Fibroblast of upper back skin (primary cell): ENCODE data around the gene SASH3.

ENCODE experiments used
- DNase-seq: peaks from one replicate; pipeline ENCODE4 v3.0.0-alpha.2; 2013

Gene SASH3

DNA sequence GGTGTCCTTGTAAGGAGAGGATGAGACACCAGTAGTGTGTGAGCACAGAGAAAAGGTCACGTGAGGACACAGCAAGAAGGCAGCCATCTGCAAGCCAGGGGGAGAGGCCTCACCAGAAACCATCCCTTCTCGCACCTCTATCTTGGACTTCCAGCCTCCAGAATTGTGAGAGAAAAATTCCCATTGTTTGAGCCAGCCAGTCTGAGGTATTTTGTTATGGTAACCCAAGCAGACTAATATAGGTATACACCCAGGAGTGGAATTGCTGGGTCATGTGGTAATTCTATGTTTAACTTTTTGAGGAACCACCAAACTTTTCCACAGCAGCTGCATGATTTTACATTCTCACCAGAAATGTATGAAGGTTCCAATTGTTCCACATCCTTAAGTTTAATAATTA, 38.4 kb downstream of the SASH3 start:
- DNase-seq = no peak

DNA sequence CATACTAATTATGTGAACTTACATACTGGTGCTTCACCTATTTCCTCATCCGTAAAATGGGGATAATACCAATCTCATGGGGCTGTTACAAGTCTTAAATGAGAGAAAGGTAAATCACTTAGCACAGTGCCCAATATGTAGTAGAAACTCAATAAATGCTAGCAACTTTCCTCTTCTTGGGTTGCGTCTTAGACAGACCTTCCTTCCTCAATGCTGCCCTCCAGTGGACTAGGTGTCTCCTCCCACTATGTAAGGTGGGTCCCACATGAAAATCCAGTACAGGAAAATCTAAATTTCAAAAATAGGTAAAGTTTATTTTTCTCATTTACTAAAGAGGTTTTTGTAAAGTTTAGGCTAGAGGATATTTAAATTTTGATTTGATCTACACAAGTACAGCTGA, 43.4 kb downstream of the SASH3 start:
- peak; percentile 25 for DNase-seq

DNA sequence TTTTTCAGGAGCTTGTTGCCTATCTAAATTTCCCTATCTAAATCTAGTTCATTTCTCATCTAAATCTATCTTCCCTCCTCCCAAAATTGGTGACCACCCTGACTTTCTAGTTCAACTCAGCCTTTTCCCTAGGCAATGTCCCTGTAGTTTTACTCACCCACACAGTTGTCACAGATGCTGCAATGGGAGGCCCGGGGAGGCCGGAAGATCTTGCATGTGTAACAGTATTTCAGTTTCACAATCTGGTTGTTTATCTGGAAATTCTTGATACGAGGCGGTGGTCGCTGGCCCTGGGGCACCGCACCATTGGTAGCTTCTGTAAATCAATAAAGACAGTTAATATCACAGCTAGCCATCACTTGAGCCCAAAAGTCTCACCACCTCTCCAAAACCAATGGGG, 43.8 kb downstream of the SASH3 start:
- DNase-seq = no peak

DNA sequence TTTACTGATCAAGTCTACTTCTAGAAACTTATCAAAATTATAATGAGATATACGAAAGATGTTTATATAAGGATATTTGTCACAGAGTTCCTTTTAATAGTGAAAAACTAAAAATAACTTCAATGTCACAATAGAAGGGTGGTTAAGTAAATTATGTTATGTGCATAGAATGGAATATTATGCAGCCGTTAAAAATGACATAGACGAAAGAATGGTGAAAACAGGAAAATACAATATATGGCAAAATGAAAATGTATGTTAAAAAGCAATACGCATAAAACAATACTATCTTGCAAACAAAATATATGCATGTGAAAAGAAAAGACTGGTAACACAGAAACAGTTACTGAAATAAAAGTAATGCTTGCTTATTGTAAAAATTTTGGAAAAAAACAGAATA, 44.9 kb downstream of the SASH3 start:
- DNase-seq = no peak

DNA sequence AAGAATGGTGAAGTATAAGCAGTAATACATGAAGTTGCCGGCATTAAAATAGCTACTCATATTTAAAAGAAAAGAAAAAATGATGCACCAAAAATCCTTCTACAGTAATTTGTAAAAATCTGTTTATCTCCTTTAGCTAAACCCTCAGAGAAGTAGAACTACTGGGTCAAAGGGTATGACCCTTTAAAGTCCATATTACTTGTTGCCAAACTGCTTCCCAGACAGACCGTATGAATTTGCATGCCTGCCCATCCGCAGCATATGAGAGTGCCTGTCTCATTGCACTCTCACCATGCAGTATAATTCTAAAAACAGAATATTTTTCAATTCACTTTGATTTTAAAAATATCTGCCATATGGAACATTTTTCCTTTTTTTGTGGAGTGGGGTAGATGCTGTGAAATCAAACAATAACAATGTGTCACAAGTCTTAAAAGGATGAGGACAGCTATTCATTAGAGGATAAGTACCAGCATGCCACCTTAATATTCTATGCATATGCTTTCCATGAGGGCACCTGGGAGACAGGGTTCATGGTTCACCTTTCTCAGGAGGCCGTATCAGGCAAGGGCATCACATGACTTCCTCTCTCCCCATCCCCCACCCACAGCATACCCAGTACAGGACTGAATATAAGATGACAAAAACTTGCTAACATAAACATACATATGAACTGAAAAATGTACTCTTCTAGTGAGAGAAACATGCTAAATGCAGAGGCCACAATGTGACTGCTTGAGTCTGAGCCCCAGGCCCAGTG, 46.2 kb downstream of the SASH3 start:
- no peak for DNase-seq

DNA sequence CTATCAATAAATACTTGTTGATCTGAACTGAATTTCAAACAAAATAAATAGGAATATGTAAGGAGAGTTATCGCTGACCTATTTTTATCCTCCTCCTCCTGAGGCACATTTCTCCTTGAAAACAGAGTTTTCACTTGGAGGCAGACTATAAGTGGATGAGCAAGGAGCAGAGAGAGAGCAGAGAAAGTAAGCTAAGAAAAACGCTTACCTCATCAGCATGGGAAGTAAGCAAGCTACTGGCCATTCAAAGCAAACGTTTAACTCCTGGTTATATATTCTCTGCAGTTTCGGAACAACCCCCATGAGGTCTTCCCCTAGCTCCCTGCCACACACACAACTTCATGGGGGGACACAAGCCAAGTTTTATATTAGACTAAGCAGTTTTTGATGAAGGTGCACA, 50.7 kb downstream of the SASH3 start:
- DNase-seq = no peak

DNA sequence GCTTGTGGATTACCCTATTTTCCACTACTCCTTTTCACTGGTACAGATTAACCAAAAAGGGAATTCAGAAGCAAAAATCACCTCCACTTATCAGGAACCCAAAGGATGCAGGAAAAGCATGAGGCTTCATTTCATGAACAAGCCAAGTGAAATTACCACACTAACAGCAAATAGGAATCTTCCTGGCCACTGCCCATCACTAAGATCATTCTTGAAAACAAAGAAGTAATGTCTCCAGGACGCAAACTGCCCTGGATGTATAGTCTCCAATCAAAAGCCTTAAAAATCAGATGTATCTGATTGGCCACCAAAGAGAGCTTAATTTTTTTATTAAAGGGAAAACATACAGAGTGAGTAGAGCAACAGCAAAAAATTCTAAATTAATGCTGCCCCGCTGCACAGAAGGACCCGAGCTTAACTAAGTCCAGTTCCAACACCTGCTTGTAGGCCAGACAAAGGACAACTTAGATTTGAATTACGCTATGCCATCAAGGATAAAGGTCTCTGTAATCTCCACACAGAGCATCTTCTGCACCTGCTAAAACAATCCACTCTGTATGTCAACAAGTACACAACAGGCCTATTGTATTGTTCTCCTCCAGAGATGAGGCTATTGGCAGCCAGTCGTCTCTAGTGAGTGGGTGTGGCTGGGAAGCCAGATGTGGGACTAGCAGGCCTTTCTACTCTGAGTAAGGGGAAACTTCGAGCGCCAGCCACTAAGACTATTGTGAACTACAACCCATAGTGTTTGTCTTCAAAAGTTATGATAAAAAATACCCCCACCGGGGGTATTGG, 51.5 kb downstream of the SASH3 start:
- DNase-seq = no peak

DNA sequence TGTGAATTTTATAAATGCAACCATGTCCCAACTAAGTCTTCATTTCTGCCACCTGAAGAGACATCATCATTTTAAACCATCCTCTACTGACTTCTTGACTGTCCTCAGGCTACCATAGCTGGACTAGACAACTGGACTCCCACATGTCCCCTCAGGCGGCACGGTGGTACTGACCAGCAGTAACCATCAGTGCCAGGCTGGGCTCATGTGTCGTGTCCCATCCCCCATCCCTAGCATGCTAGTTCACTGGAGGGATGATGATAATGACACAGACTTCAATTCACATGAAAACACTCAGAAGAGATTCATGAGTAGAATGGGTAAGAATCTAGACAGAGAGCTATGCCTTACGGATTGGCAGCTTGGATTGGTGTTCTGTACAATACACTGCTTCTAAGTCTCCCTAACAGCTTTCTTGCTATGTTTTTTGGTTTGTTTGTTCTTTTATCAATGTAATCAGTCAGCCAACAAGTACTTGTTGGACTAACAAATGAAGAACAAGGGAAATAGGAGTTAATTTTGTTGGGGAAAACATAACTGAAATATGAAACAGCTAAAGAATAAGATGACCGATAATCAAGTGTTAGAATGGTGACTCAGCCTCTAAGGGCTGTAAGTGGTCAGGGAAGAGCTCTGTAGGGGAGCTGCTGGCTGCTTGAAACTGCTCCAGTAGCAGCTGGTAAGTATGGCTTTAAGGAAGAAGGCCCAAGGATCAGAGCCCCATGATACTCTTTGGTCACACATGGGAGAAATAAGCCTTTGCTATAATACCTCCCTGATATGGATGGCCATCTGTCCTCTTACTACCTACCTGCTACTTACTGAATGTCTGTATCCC, 53.6 kb downstream of the SASH3 start:
- peak; percentile 63 for DNase-seq

DNA sequence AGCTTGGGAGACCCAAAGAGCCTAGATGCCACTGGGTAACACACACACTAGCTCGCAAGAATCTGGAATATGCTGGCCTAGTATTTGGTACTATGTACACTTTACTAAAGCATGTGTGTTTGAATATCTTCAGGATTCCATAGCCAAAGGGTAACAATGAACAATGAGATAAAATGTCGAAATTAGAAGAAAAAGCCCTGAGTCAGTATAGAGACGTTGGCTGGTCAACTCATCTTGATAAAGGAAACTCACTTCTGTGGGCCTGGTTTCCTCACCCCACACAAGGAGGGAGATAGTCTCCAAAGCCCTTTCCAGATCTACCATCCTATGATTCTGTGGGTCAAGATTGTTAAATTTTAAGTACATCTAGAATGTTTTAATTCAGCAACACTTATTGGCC, 57.1 kb downstream of the SASH3 start:
- DNase-seq = no peak

DNA sequence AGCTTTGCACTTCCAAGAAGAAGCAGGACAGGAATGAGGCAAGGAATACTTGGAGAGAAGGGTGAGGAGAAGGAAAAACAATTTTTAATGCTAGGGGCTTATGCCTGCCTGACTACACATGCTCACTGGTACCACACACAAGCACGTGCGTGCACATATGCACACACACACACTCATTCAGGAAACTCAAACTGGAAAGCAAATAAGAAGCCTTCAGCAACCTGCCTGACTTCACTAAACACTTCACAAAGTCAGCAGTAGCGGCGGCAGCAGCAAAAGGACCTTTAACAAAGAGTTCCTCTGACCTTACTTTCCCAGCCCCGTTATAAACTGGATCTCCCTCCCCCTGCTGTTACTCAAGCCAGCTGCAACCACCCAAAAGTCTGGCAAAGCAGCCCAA, 60.6 kb downstream of the SASH3 start:
- DNase-seq = no peak

DNA sequence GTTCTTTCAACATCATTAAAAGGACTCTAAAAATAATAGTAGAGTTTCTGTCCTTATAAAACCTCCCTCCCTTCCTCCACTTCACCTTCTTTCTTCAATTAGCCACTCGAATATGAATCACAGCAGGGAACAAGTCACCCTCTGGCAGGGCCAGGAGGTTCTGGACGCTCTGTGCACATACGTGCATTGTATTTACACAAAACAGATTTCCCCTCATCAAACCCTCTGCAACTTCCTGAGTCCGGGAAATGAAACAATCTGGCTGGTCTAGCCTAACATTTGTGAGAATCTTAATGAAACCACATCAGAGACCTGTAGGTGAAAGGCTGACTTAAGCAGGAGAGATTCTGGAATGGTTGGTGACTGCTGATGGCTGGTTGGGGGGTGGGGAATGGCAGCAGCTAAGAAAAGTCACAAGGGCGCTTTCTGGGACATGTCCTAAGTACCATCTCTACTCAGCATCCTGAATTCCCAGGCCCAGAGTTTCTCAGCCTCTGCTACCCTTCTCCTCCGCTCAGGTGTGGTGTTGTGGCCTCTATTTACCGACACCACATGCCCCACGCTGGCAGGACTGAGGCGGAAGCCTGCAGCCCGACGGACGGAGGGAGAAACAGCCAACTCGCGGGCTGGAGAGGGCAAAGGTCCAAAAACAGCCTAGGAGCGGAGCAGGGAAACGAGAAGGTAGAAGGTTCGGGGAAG, 62.9 kb downstream of the SASH3 start:
- DNase-seq = no peak

DNA sequence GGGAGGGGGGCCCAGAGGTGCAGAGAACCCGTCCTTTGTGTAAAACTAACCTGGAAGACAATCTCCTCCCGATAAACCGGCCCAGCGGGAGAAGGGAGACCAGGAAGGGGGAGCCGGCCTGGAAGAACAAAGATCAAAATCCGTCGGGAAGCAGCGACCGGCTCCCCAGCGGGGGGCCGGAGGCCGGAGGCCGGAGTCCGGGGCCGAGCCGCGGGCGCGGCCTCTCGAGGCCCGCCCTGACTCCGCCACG, 63.4 kb downstream of the SASH3 start:
- no peak for DNase-seq

DNA sequence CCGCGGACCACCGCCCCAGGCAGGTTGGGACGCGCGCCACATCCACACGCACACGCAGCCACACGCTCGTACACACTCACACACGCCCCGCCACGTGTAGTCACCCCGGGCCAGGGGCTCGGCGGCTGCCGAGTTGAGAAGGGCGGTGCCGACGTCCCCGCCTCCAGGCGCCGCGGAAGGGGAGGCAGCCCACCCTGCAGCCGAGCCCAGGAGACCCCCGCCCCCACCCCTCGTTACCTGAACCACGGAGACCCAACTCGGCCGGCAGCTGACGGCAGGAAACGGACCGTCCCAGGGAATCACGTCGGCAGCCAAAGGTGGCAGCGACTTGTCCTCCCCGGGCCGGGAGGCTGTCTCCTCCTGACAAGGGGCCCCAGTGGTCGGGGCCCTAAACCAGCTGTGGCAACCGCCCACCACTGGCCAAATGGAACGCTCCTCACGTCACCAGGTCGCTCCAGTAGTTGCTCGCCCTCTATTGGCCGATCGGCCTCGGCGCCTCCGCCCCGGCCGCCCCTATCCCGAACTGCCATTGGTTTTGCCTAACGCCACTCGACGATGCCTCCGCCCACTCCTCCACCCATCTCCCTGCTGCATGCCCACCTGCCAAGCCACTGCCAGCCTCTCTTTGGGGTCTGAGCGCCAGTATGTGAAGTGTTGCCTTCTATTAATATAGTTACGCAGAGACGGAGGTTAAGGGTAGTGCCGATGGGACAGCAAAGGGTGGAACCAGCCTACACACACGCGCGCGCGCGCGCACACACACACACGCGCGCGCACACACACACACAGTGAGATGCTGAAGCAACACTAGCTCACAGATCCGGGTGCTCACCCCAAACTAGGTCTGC, 63.9 kb downstream of the SASH3 start, which contains the start of gene ZDHHC9:
Gene ZDHHC9 (minus strand): TSS at position 428 of the 848 bp plus-strand sequence. CDS start 1,941 bp downstream, outside the sequence.
- peak; percentile 83 for DNase-seq
